Activated effector memory CD4-positive, alpha-beta T cell treated with Interleukin-2 at 50 U/mL for 16 hours (primary cell): ENCODE data around the gene EMC7.
"Not testable (repeated sequence)": the region's sequence is repeated elsewhere in the genome, so short reads cannot be mapped to it uniquely, and the experiment has no call there.

Experiments used
- DNase-seq: peaks from one replicate; pipeline ENCODE4 v3.0.0-alpha.2; 2020

The EMC7 gene

GRCh38 chr15:34101366-34102174 is at the start of gene EMC7, which contains the start of gene PGBD4:
TSS of gene EMC7 (minus strand) at chr15:34101862. CDS start at chr15:34101839, 23 bp downstream.
TSS of gene PGBD4 (plus strand) at chr15:34102083. CDS start at chr15:34102532, 449 bp downstream.
- DNase-seq = peak; percentile 99

DNA sequence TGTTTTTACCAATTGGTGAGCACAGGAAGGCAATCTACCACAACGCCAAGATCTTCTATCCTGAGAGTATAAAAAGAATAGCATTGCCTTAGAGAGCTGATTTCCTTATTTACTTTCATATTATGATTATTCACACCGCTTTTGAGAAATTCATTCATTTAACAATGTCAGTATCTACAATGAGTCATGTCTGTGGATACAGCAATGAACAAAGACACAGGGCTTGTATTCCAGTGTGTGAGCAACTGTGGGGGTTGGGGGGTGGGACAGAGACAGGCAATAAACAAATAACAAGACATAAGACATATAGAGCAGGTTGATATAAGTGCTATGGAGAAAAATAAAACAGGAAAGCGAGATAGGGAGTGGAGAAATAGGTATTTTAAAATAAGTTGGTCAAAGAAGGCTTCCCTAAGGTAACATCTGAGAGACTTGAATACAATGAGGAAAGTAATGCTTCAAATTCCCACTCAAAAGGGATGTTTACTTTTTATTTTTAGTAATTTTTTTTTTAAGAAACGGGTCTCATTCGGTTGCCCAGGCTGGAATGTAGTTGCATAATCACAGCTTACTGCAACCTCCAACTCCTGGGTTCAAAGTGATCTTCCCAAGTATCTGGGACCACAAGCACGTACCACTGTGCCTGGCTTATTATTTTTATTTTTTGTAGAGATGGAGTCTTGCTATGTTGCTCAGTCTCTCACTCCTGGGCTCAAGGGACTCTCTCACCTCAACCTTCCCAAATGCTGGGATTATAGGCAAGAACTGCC is 45.9 kb upstream of the EMC7 start:
- DNase-seq = no peak

DNA sequence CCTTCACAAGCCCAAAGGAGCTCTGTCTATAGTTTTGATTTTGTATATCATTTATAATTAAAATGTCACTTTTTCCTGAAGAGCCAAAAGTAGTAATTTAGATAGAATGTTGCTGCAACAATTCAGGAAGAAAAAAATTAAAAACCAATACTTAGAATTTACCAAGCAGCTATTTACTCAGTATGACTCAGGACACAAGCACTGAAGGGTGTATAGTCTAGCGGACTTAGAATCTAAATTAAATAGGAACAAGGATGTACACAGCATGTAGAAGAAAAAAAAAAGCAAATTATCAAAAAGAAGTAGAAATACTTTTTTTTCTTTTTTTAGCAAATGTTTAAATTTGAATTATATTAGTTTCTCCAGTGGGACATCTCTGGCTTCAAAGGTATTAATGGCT is 31.8 kb upstream of the EMC7 start:
- no peak for DNase-seq

DNA sequence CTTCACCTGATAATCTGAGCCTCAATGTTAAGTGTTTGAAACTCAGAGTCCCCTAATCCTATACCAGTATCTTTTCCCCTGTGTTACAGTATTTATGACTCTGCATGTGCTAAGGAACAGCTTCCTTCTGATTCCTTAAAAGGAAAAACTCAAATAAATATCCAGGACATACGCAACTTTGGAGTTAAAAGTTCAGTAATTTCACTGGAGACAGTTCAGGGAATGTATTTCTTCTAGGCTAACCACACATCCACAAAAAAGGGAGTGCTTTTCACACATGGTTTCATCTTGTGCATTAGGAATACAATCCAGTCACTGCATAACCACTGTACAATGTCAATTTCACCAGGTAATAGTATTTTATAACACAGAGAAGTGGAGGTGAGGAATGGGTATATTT is 31.2 kb upstream of the EMC7 start:
- DNase-seq = no peak

- DNase-seq = no peak
These were observed 27.2 kb upstream of the EMC7 start for GRCh38 chr15:34128898-34129297.

GRCh38 chr15:34126522-34126921 is 24.9 kb upstream of the EMC7 start:
- no peak for DNase-seq

DNA sequence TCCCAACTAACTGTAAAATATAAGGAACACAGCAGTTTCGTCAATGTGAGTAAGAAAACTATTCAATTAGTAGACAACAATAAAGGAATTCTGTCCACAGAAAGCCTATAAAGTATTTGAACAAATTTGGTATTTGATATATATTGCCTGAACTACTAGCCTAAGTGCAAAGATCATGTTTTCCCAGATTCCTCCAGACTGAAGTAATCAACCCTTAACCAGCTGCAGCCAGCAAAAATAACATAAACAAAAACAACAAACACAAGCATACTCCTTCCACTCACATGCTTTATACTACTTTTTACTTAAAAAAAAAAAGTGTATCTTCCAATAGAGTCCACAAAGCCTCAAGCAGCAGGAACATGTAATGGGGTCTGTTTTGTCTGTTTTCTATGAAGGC is 24.3 kb upstream of the EMC7 start:
- DNase-seq = no peak

- no peak for DNase-seq
These were observed 23.0 kb upstream of the EMC7 start for GRCh38 chr15:34124651-34125050.

GRCh38 chr15:34122771-34123183 is 21.1 kb upstream of the EMC7 start:
- no peak for DNase-seq

- DNase-seq = not testable (repeated sequence)
These were observed 20.1 kb upstream of the EMC7 start for GRCh38 chr15:34121786-34122185.

- DNase-seq = not testable (repeated sequence)
These were observed 18.8 kb upstream of the EMC7 start for GRCh38 chr15:34120420-34120819.

DNA sequence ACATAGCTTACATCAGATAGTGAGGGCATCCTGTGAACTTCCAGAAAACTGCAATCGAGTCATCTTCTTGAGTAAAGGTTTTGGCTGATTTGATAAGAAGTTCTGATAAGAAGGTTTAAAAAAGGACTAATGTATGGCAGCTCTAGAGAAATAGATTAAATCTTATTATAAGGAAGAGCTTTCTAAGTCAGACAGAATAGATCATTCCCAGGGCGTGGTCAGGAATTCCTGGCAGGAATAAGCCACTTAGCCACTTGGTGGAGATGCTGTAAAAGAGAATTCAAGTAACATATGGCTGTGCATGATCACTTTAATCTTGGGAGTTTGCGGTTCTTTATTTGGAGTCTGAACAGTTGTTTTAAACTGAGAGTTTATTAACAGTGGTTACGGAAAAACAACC is 17.6 kb upstream of the EMC7 start:
- DNase-seq = no peak

DNA sequence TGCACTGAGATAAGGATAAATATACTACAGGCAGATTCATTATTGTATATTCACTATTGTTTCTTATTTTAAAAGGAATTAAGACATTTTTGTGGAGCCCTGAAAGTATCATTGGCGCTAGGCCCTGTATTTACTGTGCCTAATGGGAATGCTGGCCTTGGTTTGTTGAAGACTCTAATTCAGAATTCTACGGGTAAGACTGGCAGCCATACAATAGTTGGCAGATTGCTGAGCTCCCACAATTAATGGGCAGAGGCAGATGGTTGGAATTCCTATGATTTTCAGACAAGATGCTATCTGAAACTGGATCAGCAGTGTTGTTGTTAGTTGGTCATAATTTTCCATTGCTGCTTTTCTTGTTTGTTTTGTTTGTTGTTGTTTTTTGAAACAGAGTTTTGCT is 15.0 kb upstream of the EMC7 start:
- no peak for DNase-seq

- DNase-seq = no peak
These were observed 13.1 kb upstream of the EMC7 start for GRCh38 chr15:34114739-34115138.

- no peak for DNase-seq
These were observed 12.6 kb upstream of the EMC7 start for GRCh38 chr15:34114215-34114614.

DNA sequence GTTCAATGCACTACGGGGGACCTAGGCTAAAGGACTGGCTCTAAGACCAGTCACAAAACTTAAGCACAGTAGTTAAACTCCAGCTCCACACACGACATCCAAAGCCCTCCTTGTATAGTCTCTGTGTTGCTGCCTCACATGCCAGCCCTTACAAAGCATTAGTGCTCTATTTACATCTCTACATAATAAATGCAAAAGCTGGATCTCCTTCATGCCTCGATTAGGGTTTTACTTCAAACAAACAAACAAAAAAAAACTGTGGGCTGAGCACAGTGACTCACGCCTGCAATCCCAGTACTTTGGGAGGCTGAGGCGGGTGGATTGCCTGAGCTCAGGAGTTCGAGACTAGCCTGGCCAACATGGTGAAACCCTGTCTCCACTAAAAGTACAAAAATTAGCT is 9.8 kb upstream of the EMC7 start:
- DNase-seq = no peak

DNA sequence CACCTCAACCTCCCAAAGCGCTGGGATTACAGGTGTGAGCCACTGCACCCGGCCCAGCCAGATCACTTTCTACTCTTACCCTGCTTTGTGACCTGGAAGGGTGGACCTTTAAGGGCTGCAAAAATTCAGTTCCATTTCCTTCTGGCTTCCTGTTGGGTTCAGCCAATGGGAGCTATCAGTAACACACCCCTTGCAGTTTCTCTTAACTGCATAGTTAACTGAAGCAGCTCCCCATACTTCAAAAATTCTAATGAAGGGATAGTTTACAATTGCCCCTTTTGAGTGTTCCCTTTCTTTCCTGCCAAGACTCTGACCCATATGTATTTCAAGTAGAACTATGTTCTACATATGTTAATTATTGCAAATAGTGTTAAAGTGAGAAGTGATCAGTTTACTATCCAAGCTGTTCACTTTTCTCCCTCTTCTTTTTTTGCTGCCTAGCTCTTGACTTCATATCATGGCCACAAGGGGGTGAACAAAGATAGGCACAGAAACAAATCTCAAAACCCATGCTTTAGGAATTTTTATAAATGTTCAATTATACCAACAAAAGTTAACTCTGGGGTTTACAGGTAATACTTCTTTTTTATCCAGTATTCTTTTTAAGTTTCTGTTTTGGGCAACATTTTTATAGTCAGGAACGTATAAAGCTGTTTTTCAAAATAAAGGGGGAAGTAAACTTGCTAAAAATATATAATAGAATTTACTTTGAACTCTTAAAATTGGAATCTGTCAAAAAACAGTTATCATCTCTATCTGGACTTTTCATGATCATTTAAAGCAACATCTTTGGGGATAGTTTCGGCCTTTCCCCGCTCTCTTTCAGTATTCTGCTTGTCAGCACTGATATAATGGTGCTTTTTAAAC is 8.4 kb upstream of the EMC7 start:
- DNase-seq = no peak

- no peak for DNase-seq
These were observed 5.7 kb upstream of the EMC7 start for GRCh38 chr15:34107315-34107714.

DNA sequence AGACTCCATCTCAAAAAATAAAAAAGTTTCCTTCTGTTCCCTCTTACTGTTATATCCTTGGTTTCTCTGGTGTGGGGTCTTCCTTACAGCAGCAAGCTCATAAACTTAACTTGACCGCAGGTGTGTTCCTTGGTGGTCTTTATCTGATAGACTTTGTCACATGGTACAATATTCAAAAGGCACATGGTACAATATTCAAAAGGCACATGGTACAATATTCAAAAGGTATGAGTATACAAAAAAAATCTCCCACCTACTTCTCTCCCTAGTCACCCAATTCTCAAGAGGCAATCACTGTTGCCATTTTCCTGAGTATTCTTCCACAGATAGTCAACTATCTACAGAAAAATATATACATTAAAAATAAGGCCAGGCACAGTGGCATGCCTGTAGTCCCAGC is 4.8 kb upstream of the EMC7 start:
- DNase-seq = no peak

GRCh38 chr15:34102175-34102925 is 688 bp upstream of the EMC7 start:
- no peak for DNase-seq

DNA sequence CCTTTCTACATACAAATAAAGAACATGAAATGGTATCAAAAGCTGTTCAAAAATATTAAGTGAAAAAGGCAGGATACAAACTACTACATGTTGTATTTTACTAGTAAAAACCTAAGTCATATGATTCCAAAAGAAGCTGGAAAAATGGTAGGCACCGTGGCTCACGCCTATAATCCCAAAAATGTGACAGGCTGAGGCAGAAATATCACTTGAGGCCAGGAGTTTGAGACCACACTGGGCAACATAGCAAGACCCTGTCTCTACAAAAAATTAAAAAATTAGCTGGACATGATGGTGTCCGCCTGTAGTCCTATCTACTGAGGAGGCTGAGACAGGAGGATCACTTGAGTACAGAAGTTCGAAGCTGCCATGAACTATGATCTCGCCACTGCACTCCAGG is 1.7 kb downstream of the EMC7 start:
- DNase-seq = no peak

DNA sequence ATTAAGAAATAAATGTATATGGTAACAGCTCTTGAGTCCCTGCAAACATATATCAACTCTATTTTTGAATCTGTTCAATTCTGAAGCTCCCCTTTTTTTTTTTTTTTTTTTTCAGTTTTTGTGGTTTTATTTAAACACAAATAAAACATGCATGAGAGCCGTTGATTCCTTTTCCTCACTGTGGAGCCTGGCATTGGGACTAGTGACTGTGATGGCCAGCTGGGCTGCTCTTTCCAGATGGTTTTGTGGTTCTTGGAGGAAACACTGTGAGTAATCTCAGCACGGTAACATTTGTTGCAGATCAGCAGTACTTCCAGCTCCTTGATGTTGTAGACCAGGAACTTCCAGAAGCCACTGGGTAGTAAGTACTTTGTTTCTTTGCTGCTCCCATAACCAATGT is 15.9 kb downstream of the EMC7 start:
- DNase-seq = no peak
